H1 (cell line): ENCODE results near the gene JUN.

Experiments used
- ATF3 ChIP-seq: IDR thresholded peaks from 2 replicates; pipeline ENCODE4 v1.6.1; 2011; ENCODE audit warnings: low read depth, mild to moderate bottlenecking, low read length; ENCODE audit not compliant: insufficient read depth
- CTCF ChIP-seq, 3 experiments: IDR thresholded peaks; 1 replicate in 2 of 3; 2 replicates in 1 of 3; pipeline versions ENCODE4 v1.5.1 to v1.6.1; 2011; ENCODE audit warnings: low read length in 3 of 3, mild to moderate bottlenecking in 3 of 3, inconsistent platforms in 2 of 3, low read depth in 1 of 3, moderate library complexity in 1 of 3; ENCODE audit not compliant: insufficient read depth in 1 of 3; ENCODE audit errors: control extremely low read depth in 1 of 3
- JUND ChIP-seq: IDR thresholded peaks from 2 replicates; pipeline ENCODE4 v1.6.1; 2011; ENCODE audit warnings: mild to moderate bottlenecking, improper control_type of control experiment, low read length
- POLR2A ChIP-seq, 2 experiments: IDR thresholded peaks; 1 replicate in 1 of 2; 2 replicates in 1 of 2; pipeline ENCODE4 v1.6.1; 2011; ENCODE audit warnings: low read depth in 2 of 2, low read length in 2 of 2, mild to moderate bottlenecking in 2 of 2; ENCODE audit errors: control extremely low read depth in 1 of 2
- RFX5 ChIP-seq: IDR thresholded peaks from 2 replicates; pipeline ENCODE4 v1.6.1; 2011; ENCODE audit warnings: low read depth, low read length, improper control_type of control experiment, borderline replicate concordance
- RNF2 ChIP-seq: fragments of 200-900, 300-1000 bp; sonication (generic); IDR thresholded peaks from 2 replicates; pipeline ENCODE4 v1.7.1; 2016; ENCODE audit warnings: borderline replicate concordance, low read depth, mild to moderate bottlenecking, antibody characterized with exemption, low read length; ENCODE audit not compliant: poor library complexity, severe bottlenecking; ENCODE audit errors: missing control alignments

- TF ChIP-seq JUND = no peak
- no peak for TF ChIP-seq RFX5
- no peak for TF ChIP-seq ATF3
- no peak for TF ChIP-seq POLR2A (IDR thresholded peaks at IDR 0.05; ENCODE audit: control extremely low read depth in 1 of 2, low read depth in 2 of 2, low read length in 2 of 2)
- no peak for TF ChIP-seq RNF2
- no peak for TF ChIP-seq CTCF (IDR thresholded peaks at IDR 0.05; ENCODE audit: control extremely low read depth in 1 of 3, insufficient read depth in 1 of 3, low read depth in 1 of 3, low read length in 3 of 3)
These were observed 1.7 kb upstream of the JUN start for GRCh38 chr1:58785442-58786058.
